Measurements from ENCODE around the gene LHFPL6.

- no peak for TF ChIP-seq CTCF (IDR thresholded peaks at IDR 0.05 in 8 of 11, conservative IDR thresholded peaks at IDR 0.05 in 3 of 11)
- no peak for TF ChIP-seq POLR2AphosphoS5 (IDR thresholded peaks at IDR 0.05)
- TF ChIP-seq POLR2A (IDR thresholded peaks at IDR 0.05): no peak
Measured at GRCh38 chr13:39374741-39375189, 228.2 kb downstream of the LHFPL6 start.
